Measurements from ENCODE around the gene TREX2.
A peak's percentile ranks its signal among the peaks of the same experiment; 100 is the strongest.

Gene TREX2

GRCh38 chrX:153435845-153436244 lies 10.0 kb downstream of the TREX2 start:
- no peak for DNase-seq (ENCODE audit: low read depth in 3 of 3)

GRCh38 chrX:153434801-153435200 lies 11.1 kb downstream of the TREX2 start:
- no peak for DNase-seq (ENCODE audit: low read depth in 3 of 3)

- DNase-seq (ENCODE audit: low read depth in 3 of 3) = no peak
Measured at GRCh38 chrX:153433781-153434285, 12.0 kb downstream of the TREX2 start.

GRCh38 chrX:153433161-153433680 lies 12.6 kb downstream of the TREX2 start:
- no peak for DNase-seq (ENCODE audit: low read depth in 3 of 3)

GRCh38 chrX:153430796-153431195 lies 15.1 kb downstream of the TREX2 start:
- DNase-seq (ENCODE audit: low read depth in 3 of 3) = no peak

GRCh38 chrX:153426204-153426603 lies 19.7 kb downstream of the TREX2 start:
- DNase-seq (ENCODE audit: low read depth in 3 of 3) = no peak

GRCh38 chrX:153423652-153424051 lies 22.2 kb downstream of the TREX2 start:
- no peak for DNase-seq (ENCODE audit: low read depth in 3 of 3)

GRCh38 chrX:153421856-153422255 lies 24.0 kb downstream of the TREX2 start:
- no peak for DNase-seq (ENCODE audit: low read depth in 3 of 3)

GRCh38 chrX:153420851-153421599 lies 24.8 kb downstream of the TREX2 start:
- DNase-seq (ENCODE audit: low read depth in 3 of 3) = no peak

- no peak for DNase-seq (ENCODE audit: low read depth in 3 of 3)
Measured at GRCh38 chrX:153417637-153418036, 28.2 kb downstream of the TREX2 start.

- DNase-seq (ENCODE audit: low read depth in 3 of 3) = no peak
Measured at GRCh38 chrX:153416781-153417450, 28.9 kb downstream of the TREX2 start.

- DNase-seq (ENCODE audit: low read depth in 3 of 3) = no peak
Measured at GRCh38 chrX:153414856-153415510, 30.9 kb downstream of the TREX2 start.

- no peak for DNase-seq (ENCODE audit: low read depth in 3 of 3)
Measured at GRCh38 chrX:153413731-153414130, 32.1 kb downstream of the TREX2 start.

- no peak for DNase-seq (ENCODE audit: low read depth in 3 of 3)
Measured at GRCh38 chrX:153412746-153413720, 32.8 kb downstream of the TREX2 start.

GRCh38 chrX:153411988-153412574 lies 33.8 kb downstream of the TREX2 start:
- no peak for DNase-seq (ENCODE audit: low read depth in 3 of 3)

GRCh38 chrX:153411255-153411987 lies 34.4 kb downstream of the TREX2 start, which contains the start of gene ZFP92:
Gene ZFP92, plus strand, starts transcription at chrX:153411472. Its CDS starts 6,851 bp downstream, at chrX:153418323.
- peak in 2 of 3 donors; percentile 7 to 26 for DNase-seq (ENCODE audit: low read depth in 3 of 3)

GRCh38 chrX:153410888-153411254 lies 35.0 kb downstream of the TREX2 start:
- DNase-seq (ENCODE audit: low read depth in 3 of 3) = no peak

GRCh38 chrX:153410373-153410772 lies 35.5 kb downstream of the TREX2 start:
- no peak for DNase-seq (ENCODE audit: low read depth in 3 of 3)

GRCh38 chrX:153409414-153410101 lies 36.3 kb downstream of the TREX2 start:
- no peak for DNase-seq (ENCODE audit: low read depth in 3 of 3)

Data from stimulated activated CD4-positive, alpha-beta T cell treated with anti-CD3 and anti-CD28 coated beads, TNF-alpha, amount 100 ng/mL, for 48 hours (primary cell).